Muscle layer of colon (tissue), 2 donors: Measurements from ENCODE around the gene TMED8.

ENCODE experiments used
- H3K27ac ChIP-seq: one replicate; pipeline ENCODE4 v1.7.0; 2013; ENCODE audit warnings: low read depth, mild to moderate bottlenecking, low read length, moderate library complexity
- H3K27me3 ChIP-seq, 2 donors: one replicate each; pipeline ENCODE4 v1.7.0; 2013; ENCODE audit warnings: low read length in 2 of 2, mild to moderate bottlenecking in 2 of 2; ENCODE audit not compliant: insufficient read depth in 2 of 2, control insufficient read depth in 1 of 2
- H3K36me3 ChIP-seq: one replicate; pipeline ENCODE4 v1.7.0; 2013; ENCODE audit warnings: mild to moderate bottlenecking, low read length; ENCODE audit not compliant: insufficient read depth
- H3K4me1 ChIP-seq: one replicate; pipeline ENCODE4 v1.7.0; 2013; ENCODE audit warnings: mild to moderate bottlenecking, low read length; ENCODE audit not compliant: insufficient read depth
- H3K4me3 ChIP-seq, 2 donors: one replicate each; pipeline ENCODE4 v1.7.0; 2013; ENCODE audit warnings: low read length in 2 of 2, low read depth in 1 of 2, mild to moderate bottlenecking in 1 of 2, moderate library complexity in 1 of 2
- H3K9ac ChIP-seq: one replicate; pipeline ENCODE4 v1.7.0; 2013; ENCODE audit warnings: low read length
- H3K9me3 ChIP-seq: one replicate; pipeline ENCODE4 v1.7.0; 2013; ENCODE audit warnings: mild to moderate bottlenecking, low read length
- donor health status: abdominal sarcoma.
- donor health status: Adenocarcinoma of cecum.

Gene TMED8

DNA sequence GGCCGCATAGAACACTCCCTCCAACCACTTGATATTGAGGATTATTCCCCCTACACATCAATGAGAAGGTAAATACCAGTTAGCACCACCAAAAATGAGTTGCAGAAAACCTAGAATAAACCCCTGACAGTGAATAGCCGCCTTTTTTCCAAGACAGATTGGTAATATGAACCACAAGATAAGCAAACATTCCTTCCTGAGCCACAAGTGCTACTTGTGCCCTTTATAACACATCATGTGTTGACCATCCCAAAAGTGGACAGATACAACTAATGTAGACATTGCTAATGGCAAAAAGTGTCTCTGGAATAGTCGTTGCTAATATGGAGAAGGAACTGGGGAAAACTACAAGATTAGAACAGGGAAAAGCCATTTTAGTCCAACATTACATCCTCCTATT lies 29.2 kb upstream of the TMED8 start:
- Histone ChIP-seq H3K27ac (no peak overlapping the region), H3K4me3 (no peak overlapping the region), H3K9ac (no peak overlapping the region), H3K4me1 (no peaks in the 10 kb centered on the region), H3K27me3 (no peaks in the 10 kb centered on the region), H3K36me3 (no peaks in the 10 kb centered on the region), H3K9me3 (no peaks in the 10 kb centered on the region)

- Histone ChIP-seq H3K27ac (no peak overlapping the region), H3K4me3 (no peak overlapping the region), H3K9ac (no peak overlapping the region), H3K27me3 (no peaks in the 10 kb centered on the region), H3K9me3 (no peaks in the 10 kb centered on the region), H3K4me1 (no peaks in the 10 kb centered on the region), H3K36me3 (no peaks in the 10 kb centered on the region)
These were observed 26.9 kb upstream of the TMED8 start for GRCh38 chr14:77403768-77404167.

DNA sequence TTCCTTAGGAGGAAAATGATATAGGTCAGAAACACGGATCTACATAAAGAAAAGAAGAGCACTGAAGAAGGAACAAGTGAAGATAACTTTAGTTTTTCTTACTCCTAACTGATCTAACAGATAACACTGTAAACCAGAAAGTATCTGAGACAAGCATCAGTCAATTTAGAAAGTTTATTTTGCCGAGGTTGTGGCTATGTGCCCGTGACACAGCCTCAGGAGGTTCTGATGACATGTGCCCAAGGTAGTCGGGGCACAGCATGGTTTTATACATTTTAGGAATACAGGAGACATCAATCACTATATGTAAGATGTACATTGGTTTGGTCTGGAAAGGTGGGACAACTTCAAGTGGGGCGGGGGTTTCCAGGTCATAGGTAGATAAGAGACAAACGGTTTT lies 23.3 kb upstream of the TMED8 start:
- no peaks in the 10 kb centered on the region for H3K9me3 ChIP-seq
- H3K36me3 ChIP-seq = no peaks in the 10 kb centered on the region
- no peaks in the 10 kb centered on the region for H3K4me1 ChIP-seq
- no peak overlapping the region for H3K27ac ChIP-seq
- H3K4me3 ChIP-seq = no peak overlapping the region
- no peaks in the 10 kb centered on the region for H3K27me3 ChIP-seq
- no peak overlapping the region for H3K9ac ChIP-seq

- no peaks in the 10 kb centered on the region for H3K36me3 ChIP-seq
These were observed 13.3 kb upstream of the TMED8 start for GRCh38 chr14:77390188-77390587.

DNA sequence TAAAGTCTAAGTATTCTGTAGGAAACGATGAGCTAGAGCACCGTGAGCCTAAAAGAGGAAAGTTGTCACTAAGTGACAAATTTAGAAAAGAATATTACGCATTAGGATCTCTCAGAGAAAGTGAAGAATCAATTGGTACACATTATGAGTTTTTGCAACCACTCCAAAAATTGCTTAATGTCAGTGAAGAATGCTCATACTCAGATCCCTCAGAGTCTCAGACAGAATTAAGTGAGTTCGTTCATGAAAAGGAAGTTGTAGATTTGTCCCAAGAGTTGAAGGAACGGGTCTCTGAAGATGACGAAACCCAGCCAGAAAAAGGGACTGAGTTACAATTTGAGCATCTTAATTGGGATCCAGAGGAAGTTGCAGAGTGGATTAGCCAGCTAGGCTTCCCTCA lies 1.8 kb upstream of the TMED8 start:
- Histone ChIP-seq H3K4me3 (no peak overlapping the region), H3K9ac (no peak overlapping the region), H3K4me1 (peaks cover 12% of the 10 kb centered on the region), H3K27ac (no peak overlapping the region), H3K27me3 (no peaks in the 10 kb centered on the region), H3K36me3 (no peaks in the 10 kb centered on the region), H3K9me3 (no peaks in the 10 kb centered on the region)

More at GRCh38 chr14:77390188-77390587, 13.3 kb upstream of the TMED8 start:
- H3K9ac ChIP-seq = no peak overlapping the region
- no peaks in the 10 kb centered on the region for H3K9me3 ChIP-seq
- no peaks in the 10 kb centered on the region for H3K27me3 ChIP-seq
- H3K4me3 ChIP-seq = no peak overlapping the region
- no peaks in the 10 kb centered on the region for H3K4me1 ChIP-seq
- no peak overlapping the region for H3K27ac ChIP-seq

DNA sequence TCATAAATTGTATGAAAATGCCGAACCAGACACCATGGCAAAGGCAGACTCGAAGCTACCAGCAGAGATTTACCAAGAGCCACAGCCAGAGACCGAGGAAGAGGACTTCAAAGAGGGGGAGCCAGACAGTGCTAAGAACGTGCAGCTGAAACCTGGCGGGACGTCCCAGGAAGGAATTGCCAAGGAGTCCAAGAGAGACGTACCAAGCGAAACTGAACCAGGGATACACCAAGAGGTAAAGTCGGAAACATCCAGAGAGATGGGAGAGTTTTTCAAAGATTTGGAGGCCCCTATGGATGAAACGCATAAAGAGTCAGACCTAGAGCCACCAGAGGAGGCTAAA lies 579 bp upstream of the TMED8 start:
- peaks cover 12% of the 10 kb centered on the region for H3K4me1 ChIP-seq
- H3K27me3 ChIP-seq = no peaks in the 10 kb centered on the region
- H3K9ac ChIP-seq = no peak overlapping the region
- peak overlapping the region; percentile 84 to 94 for H3K4me3 ChIP-seq
- peak overlapping the region; percentile 91 for H3K27ac ChIP-seq
- no peaks in the 10 kb centered on the region for H3K36me3 ChIP-seq
- no peaks in the 10 kb centered on the region for H3K9me3 ChIP-seq

GRCh38 chr14:77375973-77376770 lies 722 bp downstream of the TMED8 start:
- H3K4me1 ChIP-seq = peaks cover 12% of the 10 kb centered on the region
- H3K9me3 ChIP-seq = no peaks in the 10 kb centered on the region
- H3K4me3 ChIP-seq = peak overlapping the region; percentile 84 to 94
- H3K36me3 ChIP-seq = no peaks in the 10 kb centered on the region
- no peaks in the 10 kb centered on the region for H3K27me3 ChIP-seq
- H3K27ac ChIP-seq = peak overlapping the region; percentile 91
- H3K9ac ChIP-seq = peak overlapping the region; percentile 8

DNA sequence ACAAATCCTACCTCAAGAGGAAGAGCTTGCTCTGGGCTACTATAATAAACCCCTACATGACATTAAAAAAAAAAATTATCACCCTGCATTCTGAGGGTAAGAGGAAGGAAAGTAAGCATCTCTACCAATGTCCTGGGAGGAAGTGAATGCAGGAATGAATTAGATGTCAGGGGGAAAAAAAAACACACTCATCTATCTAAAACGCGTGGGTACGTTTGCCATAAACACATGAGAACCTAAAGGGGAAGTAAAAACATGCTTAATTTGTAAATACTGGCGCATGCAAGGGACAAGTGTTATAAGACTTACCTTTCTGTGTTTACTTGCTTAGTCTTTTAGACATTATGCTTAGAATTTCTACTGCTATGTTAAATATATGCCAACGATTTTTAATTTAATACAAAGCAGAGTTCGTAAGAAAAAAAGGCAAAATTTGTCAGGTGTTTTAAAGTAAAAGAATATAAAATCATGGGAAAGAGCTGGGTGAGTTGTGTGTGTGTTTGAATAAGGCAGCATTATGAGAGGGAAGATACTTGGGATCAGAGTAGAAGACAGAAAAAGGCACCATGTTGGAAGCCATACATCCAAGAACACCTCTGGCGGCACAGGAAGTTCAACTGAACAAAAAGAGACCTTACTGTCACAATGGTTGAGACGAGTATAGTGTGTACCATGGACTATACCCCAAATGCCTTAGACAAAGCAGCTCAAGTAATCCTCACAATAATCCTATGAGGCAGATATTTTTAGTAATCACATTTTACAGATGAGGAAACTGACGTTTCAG lies 1.5 kb downstream of the TMED8 start:
- Histone ChIP-seq H3K27ac (no peak overlapping the region), H3K4me1 (peaks cover 12% of the 10 kb centered on the region), H3K36me3 (no peaks in the 10 kb centered on the region), H3K9ac (no peak overlapping the region), H3K9me3 (no peaks in the 10 kb centered on the region), H3K4me3 (peak overlapping the region in 1 of 2 donors; percentile 84), H3K27me3 (no peaks in the 10 kb centered on the region)

GRCh38 chr14:77372304-77372841 lies 4.5 kb downstream of the TMED8 start:
- H3K4me3 ChIP-seq = no peak overlapping the region
- no peak overlapping the region for H3K9ac ChIP-seq
- H3K27ac ChIP-seq = no peak overlapping the region
- no peaks in the 10 kb centered on the region for H3K27me3 ChIP-seq
- H3K4me1 ChIP-seq = peaks cover 7% of the 10 kb centered on the region
- no peaks in the 10 kb centered on the region for H3K36me3 ChIP-seq
- H3K9me3 ChIP-seq = no peaks in the 10 kb centered on the region

DNA sequence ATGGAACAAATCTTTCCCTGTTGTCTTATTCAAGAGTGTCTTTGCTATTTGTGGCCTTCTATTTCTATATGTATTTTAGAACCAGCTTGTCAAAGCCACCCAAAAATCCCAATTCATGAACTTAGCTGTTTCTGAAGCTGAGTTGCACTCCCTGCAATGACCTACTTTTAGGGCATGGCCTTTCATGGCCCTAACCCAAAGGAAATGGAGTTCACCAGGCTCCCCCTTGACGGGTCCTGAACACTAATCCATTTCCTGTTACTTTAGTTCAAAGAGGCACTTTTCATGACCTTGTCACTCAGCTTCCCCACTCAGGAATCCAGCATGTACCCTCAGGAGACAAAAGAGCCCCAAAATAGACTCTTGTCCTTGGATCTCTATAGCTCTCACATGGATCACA lies 7.6 kb downstream of the TMED8 start:
- Histone ChIP-seq H3K4me3 (no peak overlapping the region), H3K36me3 (no peaks in the 10 kb centered on the region), H3K4me1 (no peaks in the 10 kb centered on the region), H3K9ac (no peak overlapping the region), H3K9me3 (no peaks in the 10 kb centered on the region), H3K27me3 (no peaks in the 10 kb centered on the region), H3K27ac (no peak overlapping the region)

GRCh38 chr14:77364146-77364545 lies 12.7 kb downstream of the TMED8 start:
- H3K9ac ChIP-seq = no peak overlapping the region
- no peaks in the 10 kb centered on the region for H3K36me3 ChIP-seq
- no peak overlapping the region for H3K27ac ChIP-seq
- no peaks in the 10 kb centered on the region for H3K27me3 ChIP-seq
- H3K4me3 ChIP-seq = no peak overlapping the region
- no peaks in the 10 kb centered on the region for H3K9me3 ChIP-seq
- H3K4me1 ChIP-seq = no peaks in the 10 kb centered on the region
